ENCODE data around the gene FBXO40.

GRCh38 chr3:121619691-121620090, 26.5 kb downstream of the FBXO40 start:
- TF ChIP-seq, protein P1, sequence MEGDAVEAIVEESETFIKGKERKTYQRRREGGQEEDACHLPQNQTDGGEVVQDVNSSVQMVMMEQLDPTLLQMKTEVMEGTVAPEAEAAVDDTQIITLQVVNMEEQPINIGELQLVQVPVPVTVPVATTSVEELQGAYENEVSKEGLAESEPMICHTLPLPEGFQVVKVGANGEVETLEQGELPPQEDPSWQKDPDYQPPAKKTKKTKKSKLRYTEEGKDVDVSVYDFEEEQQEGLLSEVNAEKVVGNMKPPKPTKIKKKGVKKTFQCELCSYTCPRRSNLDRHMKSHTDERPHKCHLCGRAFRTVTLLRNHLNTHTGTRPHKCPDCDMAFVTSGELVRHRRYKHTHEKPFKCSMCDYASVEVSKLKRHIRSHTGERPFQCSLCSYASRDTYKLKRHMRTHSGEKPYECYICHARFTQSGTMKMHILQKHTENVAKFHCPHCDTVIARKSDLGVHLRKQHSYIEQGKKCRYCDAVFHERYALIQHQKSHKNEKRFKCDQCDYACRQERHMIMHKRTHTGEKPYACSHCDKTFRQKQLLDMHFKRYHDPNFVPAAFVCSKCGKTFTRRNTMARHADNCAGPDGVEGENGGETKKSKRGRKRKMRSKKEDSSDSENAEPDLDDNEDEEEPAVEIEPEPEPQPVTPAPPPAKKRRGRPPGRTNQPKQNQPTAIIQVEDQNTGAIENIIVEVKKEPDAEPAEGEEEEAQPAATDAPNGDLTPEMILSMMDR (IDR thresholded peaks at IDR 0.05; ENCODE audit: low read depth, low read length, missing input control), result no peak
- TF ChIP-seq FOXA1 (IDR thresholded peaks at IDR 0.05) (no peak), RAD21 (IDR thresholded peaks at IDR 0.05) (no peak), TAF1 (conservative IDR thresholded peaks at IDR 0.05) (no peak), NR2F2 (IDR thresholded peaks at IDR 0.05) (no peak), EGR1 (IDR thresholded peaks at IDR 0.05; ENCODE audit: low read depth in 2 of 2) (no peak), JUND (IDR thresholded peaks at IDR 0.05) (no peak), YY1 (IDR thresholded peaks at IDR 0.05) (no peak), SP1 (IDR thresholded peaks at IDR 0.05) (no peak), ATF3 (IDR thresholded peaks at IDR 0.05) (no peak), ZBTB33 (IDR thresholded peaks at IDR 0.05) (no peak), FOXA2 (IDR thresholded peaks at IDR 0.05) (no peak), GABPA (IDR thresholded peaks at IDR 0.05 in 1 of 2, conservative IDR thresholded peaks at IDR 0.05 in 1 of 2) (no peak)
- TF ChIP-seq, protein P2, sequence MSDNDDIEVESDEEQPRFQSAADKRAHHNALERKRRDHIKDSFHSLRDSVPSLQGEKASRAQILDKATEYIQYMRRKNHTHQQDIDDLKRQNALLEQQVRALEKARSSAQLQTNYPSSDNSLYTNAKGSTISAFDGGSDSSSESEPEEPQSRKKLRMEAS (IDR thresholded peaks at IDR 0.05), result no peak
